ENCODE results near the gene C12orf43. TPM values are rescaled to one million over a fixed set of nuclear protein-coding genes. Genes with fewer than 3 reads are reported as not detected.

The C12orf43 gene
- total and polyA plus RNA-seq, 2 of the 4 experiments (the other 2 are of a cell fraction) = 12.5 to 13.5 TPM

DNA sequence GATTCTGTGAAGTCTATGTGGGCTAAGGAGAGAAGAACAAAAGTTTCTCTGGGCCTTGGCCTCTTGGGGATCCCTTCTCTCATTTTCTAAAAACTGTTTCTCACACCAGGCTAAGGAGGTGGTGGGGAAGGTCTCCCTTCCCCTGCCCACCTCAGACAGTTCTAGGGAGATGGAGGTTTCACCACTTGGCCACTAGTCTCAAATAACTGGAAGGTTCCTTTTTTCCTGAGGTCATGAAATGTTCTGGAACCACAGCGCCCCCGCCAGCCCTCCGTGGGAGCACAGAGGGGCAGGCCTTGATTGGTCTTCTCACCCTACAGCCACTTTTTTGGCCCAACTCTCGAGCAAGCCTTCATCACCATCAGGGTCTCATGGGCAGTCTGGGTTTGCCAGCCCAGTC lies 12.6 kb downstream of the C12orf43 start:
- Histone ChIP-seq H3K56ac (ENCODE audit: extremely low read depth, insufficient read depth, low read length) (no peak overlapping the region), H2AK9ac (replicated peaks; ENCODE audit: low read depth, low read length, poor library complexity) (no peak overlapping the region), H3K4me3 (ENCODE audit: insufficient read depth, low read depth, low read length) (no peak overlapping the region), H3K4me1 (ENCODE audit: control insufficient read depth, insufficient read depth, low read length) (peaks cover 3% of the 10 kb centered on the region; the same call in 1 of the 2 replicates), H4K8ac (ENCODE audit: low read depth in 2 of 2, low read length in 2 of 2) (no peak overlapping the region), H2BK20ac (ENCODE audit: low read depth, low read length) (no peak overlapping the region), H3K36me3 (ENCODE audit: control insufficient read depth, insufficient read depth, low read length) (peaks cover 24% of the 10 kb centered on the region), H2AFZ (replicated peaks; ENCODE audit: low read length, poor library complexity) (no peak overlapping the region), H4K5ac (ENCODE audit: low read depth, low read length) (no peak overlapping the region), H3K18ac (ENCODE audit: low read depth, low read length) (no peak overlapping the region), H3K9ac (ENCODE audit: low read depth, low read length) (no peak overlapping the region), H3K9me3 (ENCODE audit: control insufficient read depth, insufficient read depth, low read length) (no peaks in the 10 kb centered on the region), H3K79me1 (ENCODE audit: low read depth in 1 of 2, low read length in 2 of 2) (no peaks in the 10 kb centered on the region), H2BK120ac (ENCODE audit: low read depth, low read length) (no peak overlapping the region), H2AK5ac (ENCODE audit: low read depth, low read length) (no peak overlapping the region), H3K27ac (ENCODE audit: insufficient read depth, low read length) (no peak overlapping the region), H3K9me1 (ENCODE audit: insufficient read depth, low read length) (no peaks in the 10 kb centered on the region), H3K14ac (replicated peaks; ENCODE audit: low read depth, low read length) (no peak overlapping the region), H2BK15ac (ENCODE audit: low read depth, low read length) (no peak overlapping the region), H4K20me1 (ENCODE audit: insufficient read depth, low read length) (no peaks in the 10 kb centered on the region), H4K91ac (ENCODE audit: insufficient read depth, low read depth, low read length) (no peak overlapping the region), H2BK5ac (ENCODE audit: low read depth, low read length, poor library complexity, severe bottlenecking) (no peak overlapping the region), H3K23ac (ENCODE audit: low read depth, low read length) (no peak overlapping the region), H3K4ac (ENCODE audit: low read depth, low read length) (no peak overlapping the region), H3K4me2 (ENCODE audit: low read depth, low read length) (no peak overlapping the region), H3K27me3 (ENCODE audit: control insufficient read depth, insufficient read depth, low read length) (no peaks in the 10 kb centered on the region)
- TF ChIP-seq CHD1 (IDR thresholded peaks at IDR 0.05; ENCODE audit: low read depth, low read length) = no peak
- TF ChIP-seq, protein P1, sequence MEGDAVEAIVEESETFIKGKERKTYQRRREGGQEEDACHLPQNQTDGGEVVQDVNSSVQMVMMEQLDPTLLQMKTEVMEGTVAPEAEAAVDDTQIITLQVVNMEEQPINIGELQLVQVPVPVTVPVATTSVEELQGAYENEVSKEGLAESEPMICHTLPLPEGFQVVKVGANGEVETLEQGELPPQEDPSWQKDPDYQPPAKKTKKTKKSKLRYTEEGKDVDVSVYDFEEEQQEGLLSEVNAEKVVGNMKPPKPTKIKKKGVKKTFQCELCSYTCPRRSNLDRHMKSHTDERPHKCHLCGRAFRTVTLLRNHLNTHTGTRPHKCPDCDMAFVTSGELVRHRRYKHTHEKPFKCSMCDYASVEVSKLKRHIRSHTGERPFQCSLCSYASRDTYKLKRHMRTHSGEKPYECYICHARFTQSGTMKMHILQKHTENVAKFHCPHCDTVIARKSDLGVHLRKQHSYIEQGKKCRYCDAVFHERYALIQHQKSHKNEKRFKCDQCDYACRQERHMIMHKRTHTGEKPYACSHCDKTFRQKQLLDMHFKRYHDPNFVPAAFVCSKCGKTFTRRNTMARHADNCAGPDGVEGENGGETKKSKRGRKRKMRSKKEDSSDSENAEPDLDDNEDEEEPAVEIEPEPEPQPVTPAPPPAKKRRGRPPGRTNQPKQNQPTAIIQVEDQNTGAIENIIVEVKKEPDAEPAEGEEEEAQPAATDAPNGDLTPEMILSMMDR (conservative IDR thresholded peaks at IDR 0.05; ENCODE audit: low read depth, low read length) = 0 out of 2 replicates have a peak, but pooled peaks have one; percentile 6
- no CpG with 5 or more reads among the region's 4 CpGs for WGBS, 2 experiments (ENCODE audit: extremely low coverage in 2 of 2, insufficient read length in 1 of 2)
- dilution Hi-C loops (cut with HindIII; ENCODE audit: low sequenced_read_pairs, unreplicated experiment) = no loop called here
- no TSS peak for BruUV-seq (replicated peaks)
- POLR2A ChIA-PET (ENCODE audit: unreplicated experiment) = no interaction called here
- CTCF ChIA-PET = no interaction called here
- intact Hi-C loops (cut with micrococcal nuclease) = no loop called here
- DNase-seq (no peak), ATAC-seq (ENCODE audit: low read depth) (no peak)
- in situ Hi-C loops (cut with MboI; ENCODE audit: low sequenced_read_pairs) = no loop called here
